ENCODE results near the gene FKRP. TPM values are rescaled to one million over a fixed set of nuclear protein-coding genes. Genes with fewer than 3 reads are reported as not detected.
"Not testable (repeated sequence)": the region's sequence is repeated elsewhere in the genome, so short reads cannot be mapped to it uniquely, and the experiment has no call there.

Gene FKRP
- total RNA-seq, 1 experiment from 2014 or later = 33.1 TPM

DNA sequence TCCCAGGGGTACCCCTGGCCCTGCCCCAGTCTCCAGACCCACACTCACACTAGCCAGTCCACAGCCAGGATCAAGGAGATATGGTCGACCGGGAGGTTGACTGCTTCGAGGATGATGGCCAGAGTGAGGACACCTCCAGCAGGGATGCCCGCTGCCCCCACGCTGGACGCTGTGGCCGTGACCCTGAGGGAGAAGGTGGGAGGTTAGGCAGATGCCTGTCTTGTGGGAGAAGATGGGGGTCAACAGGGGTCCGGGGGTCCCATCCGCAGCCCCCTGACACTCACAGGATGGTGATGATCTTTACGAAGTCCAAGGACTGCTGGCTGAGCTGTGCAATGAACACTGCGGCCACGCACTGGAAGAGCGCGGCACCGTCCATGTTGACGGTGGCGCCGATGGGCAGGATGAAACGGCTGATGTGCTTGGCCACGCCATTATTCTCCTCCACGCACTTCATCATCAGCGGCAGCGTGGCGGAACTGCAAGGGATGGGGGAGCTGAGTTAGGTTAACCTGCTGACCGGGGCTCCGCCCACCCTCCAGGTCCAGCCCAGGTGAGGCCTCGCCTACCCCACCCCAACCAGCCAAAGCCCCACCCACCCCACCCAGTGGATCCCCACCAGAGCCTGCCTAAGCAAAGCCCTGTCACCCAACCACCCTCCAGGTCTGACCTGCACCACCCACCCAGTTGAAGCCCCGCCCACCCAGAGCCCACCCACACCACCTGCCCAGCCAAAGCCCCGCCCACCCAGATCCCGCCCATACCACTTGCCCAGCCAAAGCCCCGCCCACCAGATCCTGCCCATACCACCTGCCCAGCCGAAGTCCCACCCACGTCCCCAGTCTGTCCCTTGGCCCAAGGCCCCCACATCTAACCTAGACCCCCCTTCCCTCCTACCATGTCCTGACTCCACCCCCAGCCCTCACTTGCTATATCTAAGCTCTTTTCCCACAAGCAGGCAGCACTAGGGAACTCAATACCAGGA is 31.4 kb downstream of the FKRP start:
- H3K27me3 ChIP-seq (replicated peaks; ENCODE audit: control insufficient read depth, insufficient read depth, low read length) = no peaks in the 10 kb centered on the region
- H3K36me3 ChIP-seq (ENCODE audit: control insufficient read depth, insufficient read depth, low read length) = peaks cover 6% of the 10 kb centered on the region
- Mint-ChIP-seq H3K4me1 (ENCODE audit: low read depth, unreplicated experiment) (no peaks in the 10 kb centered on the region), H3K36me3 (ENCODE audit: insufficient read depth, unreplicated experiment) (peaks cover 99% of the 10 kb centered on the region), H3K27me3 (ENCODE audit: insufficient read depth, unreplicated experiment) (no peaks in the 10 kb centered on the region), H3K9me3 (ENCODE audit: unreplicated experiment) (no peaks in the 10 kb centered on the region), H3K27ac (ENCODE audit: unreplicated experiment) (peak overlapping the region; percentile 20), H3K4me3 (ENCODE audit: unreplicated experiment) (no peak overlapping the region)
- ChIA-PET POLR2A (interaction anchor here (0.5 kb wide), 1 partner anchor 95 kb away, joined by 6 read pairs; no protein-coding TSS in a partner anchor), CTCF (interaction anchor here (1.3 kb wide), 1 partner anchor 9 kb away, joined by 3 read pairs; no protein-coding TSS in a partner anchor)
- H3K4me3 ChIP-seq (ENCODE audit: low read depth, low read length) = no peak overlapping the region
- peak; percentile 60 to 76 for DNase-seq
- no TSS peak for BruUV-seq (replicated peaks)
- intact Hi-C loops (cut with micrococcal nuclease; ENCODE audit: unreplicated experiment) = no loop called here
- TF ChIP-seq, protein P1, sequence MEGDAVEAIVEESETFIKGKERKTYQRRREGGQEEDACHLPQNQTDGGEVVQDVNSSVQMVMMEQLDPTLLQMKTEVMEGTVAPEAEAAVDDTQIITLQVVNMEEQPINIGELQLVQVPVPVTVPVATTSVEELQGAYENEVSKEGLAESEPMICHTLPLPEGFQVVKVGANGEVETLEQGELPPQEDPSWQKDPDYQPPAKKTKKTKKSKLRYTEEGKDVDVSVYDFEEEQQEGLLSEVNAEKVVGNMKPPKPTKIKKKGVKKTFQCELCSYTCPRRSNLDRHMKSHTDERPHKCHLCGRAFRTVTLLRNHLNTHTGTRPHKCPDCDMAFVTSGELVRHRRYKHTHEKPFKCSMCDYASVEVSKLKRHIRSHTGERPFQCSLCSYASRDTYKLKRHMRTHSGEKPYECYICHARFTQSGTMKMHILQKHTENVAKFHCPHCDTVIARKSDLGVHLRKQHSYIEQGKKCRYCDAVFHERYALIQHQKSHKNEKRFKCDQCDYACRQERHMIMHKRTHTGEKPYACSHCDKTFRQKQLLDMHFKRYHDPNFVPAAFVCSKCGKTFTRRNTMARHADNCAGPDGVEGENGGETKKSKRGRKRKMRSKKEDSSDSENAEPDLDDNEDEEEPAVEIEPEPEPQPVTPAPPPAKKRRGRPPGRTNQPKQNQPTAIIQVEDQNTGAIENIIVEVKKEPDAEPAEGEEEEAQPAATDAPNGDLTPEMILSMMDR (IDR thresholded peaks at IDR 0.05; ENCODE audit: insufficient read depth in 1 of 2, low read depth in 1 of 2, low read length in 1 of 2, severe bottlenecking in 1 of 2, unreplicated experiment in 1 of 2) = no peak
- no peaks in the 10 kb centered on the region for H3K4me1 ChIP-seq
- no peaks in the 10 kb centered on the region for H3K9me3 ChIP-seq

DNA sequence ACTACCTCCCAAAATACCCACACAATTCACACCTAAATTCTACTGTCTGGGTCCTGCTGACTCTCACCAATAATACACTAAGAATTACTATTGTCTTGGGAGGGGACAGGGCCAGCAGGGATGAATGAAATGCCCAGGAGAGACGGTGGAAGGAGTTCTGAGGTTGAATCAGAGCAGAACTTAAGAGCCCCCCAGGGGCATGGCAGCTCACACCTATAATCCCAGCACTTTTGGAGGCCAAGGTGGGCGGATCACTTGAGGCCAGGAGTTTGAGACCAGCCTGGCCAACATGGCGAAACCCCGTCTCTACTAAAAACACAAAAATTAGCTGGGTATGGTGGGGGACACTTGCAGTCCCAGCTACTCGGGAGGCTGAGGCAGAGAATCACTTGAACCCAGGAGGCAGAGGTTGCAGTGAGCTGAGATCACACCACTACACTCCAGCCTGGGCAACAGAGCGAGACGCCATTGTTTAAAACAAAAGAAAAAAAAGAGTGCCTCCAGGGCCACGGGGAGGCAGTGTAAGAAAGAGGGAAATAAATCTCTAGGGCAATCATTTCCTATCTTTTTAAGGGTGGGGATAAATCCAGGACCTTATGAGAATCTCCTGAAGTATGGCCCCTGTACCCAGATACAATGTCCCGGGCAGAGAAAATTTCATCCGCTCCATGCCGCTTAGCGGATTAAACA is 32.2 kb downstream of the FKRP start:
- CTCF ChIA-PET = not testable (repeated sequence)

DNA sequence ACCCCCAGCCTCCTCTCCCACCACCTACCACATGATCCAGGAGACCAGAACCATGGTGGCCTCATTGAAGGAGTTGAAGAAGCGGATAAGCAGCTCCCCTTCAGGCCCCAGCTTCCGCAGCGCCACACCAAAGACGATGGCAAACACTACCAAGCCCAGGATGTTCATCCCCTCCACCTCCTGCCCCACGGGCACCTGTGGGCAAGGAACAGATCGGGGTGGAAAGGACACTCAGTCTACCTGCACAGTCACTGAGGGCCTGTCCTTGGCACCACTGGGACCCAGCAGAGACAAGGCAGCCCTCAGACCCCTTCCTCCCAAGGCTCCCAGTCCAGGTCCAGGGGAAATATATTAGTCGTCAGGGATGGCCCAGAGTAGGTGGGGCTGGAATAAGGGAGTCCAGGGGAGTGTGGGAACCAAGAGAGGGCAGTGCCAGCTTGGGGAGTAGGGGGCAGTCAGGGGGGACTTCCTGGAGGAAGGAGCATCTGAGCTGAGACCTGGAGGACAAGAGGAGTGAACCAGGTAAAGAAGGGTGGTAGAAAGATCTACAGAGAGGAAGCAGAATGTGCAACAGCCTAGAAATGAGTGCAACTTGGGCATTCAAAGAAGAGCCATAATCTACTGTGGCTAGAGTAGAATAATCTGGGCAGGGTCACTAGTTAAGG is 36.6 kb downstream of the FKRP start:
- H3K36me3 Mint-ChIP-seq (ENCODE audit: insufficient read depth, unreplicated experiment) = peaks cover 100% of the 10 kb centered on the region
- CTCF ChIA-PET = no interaction called here

More for the DNA sequence above, 32.2 kb downstream of the FKRP start:
- intact Hi-C loops (cut with micrococcal nuclease; ENCODE audit: unreplicated experiment); BruUV-seq (replicated peaks); DNase-seq; H3K9me3 Mint-ChIP-seq (ENCODE audit: unreplicated experiment); H3K27me3 Mint-ChIP-seq (ENCODE audit: insufficient read depth, unreplicated experiment); H3K4me1 ChIP-seq; H3K4me3 Mint-ChIP-seq (ENCODE audit: unreplicated experiment); H3K9me3 ChIP-seq; H3K4me3 ChIP-seq (ENCODE audit: low read depth, low read length); POLR2A ChIA-PET; H3K27me3 ChIP-seq (replicated peaks; ENCODE audit: control insufficient read depth, insufficient read depth, low read length); H3K4me1 Mint-ChIP-seq (ENCODE audit: low read depth, unreplicated experiment): not testable (repeated sequence)
- Mint-ChIP-seq H3K27ac (ENCODE audit: unreplicated experiment) (peak overlapping the region; percentile 55), H3K36me3 (ENCODE audit: insufficient read depth, unreplicated experiment) (peaks cover 99% of the 10 kb centered on the region)
- peaks cover 10% of the 10 kb centered on the region for H3K36me3 ChIP-seq (ENCODE audit: control insufficient read depth, insufficient read depth, low read length)

More for the DNA sequence above, 36.6 kb downstream of the FKRP start:
- no peak overlapping the region for H3K4me3 ChIP-seq (ENCODE audit: low read depth, low read length)
- intact Hi-C loops (cut with micrococcal nuclease; ENCODE audit: unreplicated experiment) = no loop called here
- peak overlapping the region; percentile 99 for H3K27ac Mint-ChIP-seq (ENCODE audit: unreplicated experiment)
- peaks cover 23% of the 10 kb centered on the region for H3K4me1 ChIP-seq
- no peak for DNase-seq
- H3K36me3 ChIP-seq (ENCODE audit: control insufficient read depth, insufficient read depth, low read length) = peaks cover 19% of the 10 kb centered on the region
- H3K9me3 ChIP-seq = no peaks in the 10 kb centered on the region
- BruUV-seq (replicated peaks) = no TSS peak
- H3K4me1 Mint-ChIP-seq (ENCODE audit: low read depth, unreplicated experiment) = peaks cover 35% of the 10 kb centered on the region
- POLR2A ChIA-PET = no interaction called here
- H3K27me3 Mint-ChIP-seq (ENCODE audit: insufficient read depth, unreplicated experiment) = no peaks in the 10 kb centered on the region
- H3K9me3 Mint-ChIP-seq (ENCODE audit: unreplicated experiment) = no peaks in the 10 kb centered on the region
- H3K27me3 ChIP-seq (replicated peaks; ENCODE audit: control insufficient read depth, insufficient read depth, low read length) = no peaks in the 10 kb centered on the region
- TF ChIP-seq, protein P1 (IDR thresholded peaks at IDR 0.05; ENCODE audit: insufficient read depth in 1 of 2, low read depth in 1 of 2, low read length in 1 of 2, severe bottlenecking in 1 of 2, unreplicated experiment in 1 of 2) = no peak
- peak overlapping the region; percentile 99 for H3K4me3 Mint-ChIP-seq (ENCODE audit: unreplicated experiment)
